Natural killer cell (primary cell): ENCODE results near the gene OR13C5. TPM values are rescaled to one million over a fixed set of nuclear protein-coding genes. Genes with fewer than 3 reads are reported as not detected.
"Not testable (repeated sequence)": the region's sequence is repeated elsewhere in the genome, so short reads cannot be mapped to it uniquely, and the experiment has no call there.

Source experiments
- ATAC-seq, 3 donors: fragments of 150-1000 bp in 2 of 3; fragments of 200-7000 bp in 1 of 3; cut with Tn5 transposase; 1 replicate in 1 of 3; 2 replicates in 2 of 3; pipeline ENCODE4 v1.10.0; 2021; ENCODE audit warnings: mild to moderate bottlenecking in 2 of 3, moderate library complexity in 2 of 3
- DNase-seq, 2 donors: peaks; one replicate each; pipeline versions ENCODE4 v3.0.0 to v3.0.0-alpha.2; 2013 to 2021; ENCODE audit warnings: mixed read lengths in 1 of 2
- H3K27ac ChIP-seq: one replicate; pipeline ENCODE4 v1.5.1; 2013; ENCODE audit warnings: mild to moderate bottlenecking, low read length
- H3K27me3 ChIP-seq: one replicate; pipeline ENCODE4 v1.6.1; 2013; ENCODE audit warnings: low read length; ENCODE audit not compliant: control insufficient read depth, insufficient read depth
- H3K36me3 ChIP-seq: one replicate; pipeline ENCODE4 v1.6.1; 2013; ENCODE audit warnings: low read length; ENCODE audit not compliant: control insufficient read depth, insufficient read depth
- H3K4me1 ChIP-seq: one replicate; pipeline ENCODE4 v1.6.1; 2013; ENCODE audit warnings: low read length; ENCODE audit not compliant: control insufficient read depth, insufficient read depth
- H3K4me3 ChIP-seq: one replicate; pipeline ENCODE4 v1.5.1; 2013; ENCODE audit warnings: low read length
- H3K9me3 ChIP-seq: one replicate; pipeline ENCODE4 v1.6.1; 2013; ENCODE audit warnings: low read length; ENCODE audit not compliant: control insufficient read depth, insufficient read depth
- H3K27ac Mint-ChIP-seq, 2 donors: one replicate each; pipeline ENCODE4 v1.8.0; 2022; ENCODE audit warnings: mild to moderate bottlenecking in 2 of 2, mixed read lengths in 2 of 2, moderate library complexity in 1 of 2
- H3K27me3 Mint-ChIP-seq, 2 donors: one replicate each; pipeline ENCODE4 v1.8.0; 2022; ENCODE audit warnings: low read depth in 2 of 2, mixed read lengths in 2 of 2
- H3K36me3 Mint-ChIP-seq: one replicate; pipeline ENCODE4 v1.8.0; 2022; ENCODE audit warnings: mixed read lengths
- H3K4me1 Mint-ChIP-seq, 2 donors: one replicate each; pipeline ENCODE4 v1.8.0; 2022; ENCODE audit warnings: mixed read lengths in 2 of 2
- H3K4me3 Mint-ChIP-seq: one replicate; pipeline ENCODE4 v1.8.0; 2022; ENCODE audit warnings: mild to moderate bottlenecking, moderate library complexity, mixed read lengths
- H3K9me3 Mint-ChIP-seq, 2 donors: one replicate each; pipeline ENCODE4 v1.8.0; 2022; ENCODE audit warnings: mixed read lengths in 2 of 2
- WGBS: methylation state at CpG from one replicate; pipeline ENCODE4 v1.1.7; 2013; ENCODE audit warnings: missing lambda C conversion rate; ENCODE audit not compliant: insufficient coverage; 5-methylcytosine and 5-hydroxymethylcytosine counted together
- intact Hi-C: fragments of 100-400 bp; cut with micrococcal nuclease; formaldehyde crosslinking; loops from one replicate; pipeline ENCODE4 v1.14.2; 2022
- total RNA-seq, 4 donors: library from RNA; stranded (reverse); fragments of 120-200 nt in 1 of 4; gene quantifications; one replicate each; pipeline versions ENCODE4 v1.2.3 to v1.2.4, GENCODE V29; 2013 to 2022
- TF ChIP-seq, protein P1 (sequence below): fragments of 200-600 bp; IDR thresholded peaks from one replicate; pipeline ENCODE4 v1.8.0; 2022; ENCODE audit warnings: antibody characterized with exemption

Gene OR13C5, protein sequence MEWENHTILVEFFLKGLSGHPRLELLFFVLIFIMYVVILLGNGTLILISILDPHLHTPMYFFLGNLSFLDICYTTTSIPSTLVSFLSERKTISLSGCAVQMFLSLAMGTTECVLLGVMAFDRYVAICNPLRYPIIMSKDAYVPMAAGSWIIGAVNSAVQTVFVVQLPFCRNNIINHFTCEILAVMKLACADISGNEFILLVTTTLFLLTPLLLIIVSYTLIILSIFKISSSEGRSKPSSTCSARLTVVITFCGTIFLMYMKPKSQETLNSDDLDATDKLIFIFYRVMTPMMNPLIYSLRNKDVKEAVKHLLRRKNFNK
- not detected for total RNA-seq
- 0.11 TPM for total RNA-seq (2013)

DNA sequence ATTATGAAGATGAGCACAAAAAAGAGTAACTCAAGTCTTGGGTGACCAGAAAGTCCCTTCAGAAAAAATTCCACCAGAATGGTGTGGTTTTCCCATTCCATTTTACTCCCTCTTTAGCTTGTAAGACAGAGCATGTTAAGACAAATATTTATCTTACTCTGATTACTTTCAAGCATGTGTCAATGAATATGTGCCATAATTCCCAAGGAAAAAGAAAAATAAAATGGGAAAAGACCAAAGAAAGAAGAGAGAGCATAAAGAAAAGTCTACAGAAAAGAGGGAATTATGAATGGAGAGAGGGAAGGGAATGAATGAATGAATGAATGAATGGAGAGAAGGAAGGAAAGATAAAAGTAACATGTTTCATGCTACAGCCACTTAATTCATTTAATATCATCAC lies at the start of gene OR13C5:
TSS of gene OR13C5 (minus strand) at position 101 of the 400 bp plus-strand sequence. CDS start at position 101, 0 bp downstream.
- H3K36me3 Mint-ChIP-seq, ATAC-seq, DNase-seq, H3K27ac ChIP-seq, H3K4me3 Mint-ChIP-seq, H3K27me3 ChIP-seq, H3K9me3 ChIP-seq, H3K4me1 ChIP-seq, H3K9me3 Mint-ChIP-seq, H3K4me3 ChIP-seq, intact Hi-C loops, H3K27ac Mint-ChIP-seq, H3K36me3 ChIP-seq, H3K27me3 Mint-ChIP-seq, H3K4me1 Mint-ChIP-seq: not testable (repeated sequence)

DNA sequence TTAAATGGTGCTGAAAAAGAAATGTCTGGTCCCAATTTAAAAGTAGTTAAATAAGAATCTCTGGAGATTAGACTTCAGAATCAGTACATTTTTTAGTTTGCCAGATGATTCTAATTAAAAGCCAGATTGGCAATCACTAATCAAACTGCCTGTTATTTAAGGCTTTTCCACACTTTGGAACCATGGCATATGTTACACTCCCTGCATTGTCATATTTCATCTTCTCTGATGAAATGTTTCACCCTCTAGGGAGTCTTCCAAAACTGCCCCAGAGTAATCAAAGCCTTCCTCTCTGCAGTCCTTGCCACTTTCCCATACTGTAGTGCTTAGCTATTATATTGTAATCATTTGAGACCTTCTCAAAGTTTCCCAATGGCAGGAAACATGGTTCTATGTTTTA lies 36.2 kb upstream of the OR13C5 start:
- H3K27me3 ChIP-seq, result no peaks in the 10 kb centered on the region
- no peaks in the 10 kb centered on the region for H3K4me1 ChIP-seq
- Mint-ChIP-seq H3K9me3 (peaks cover 4 to 14% of the 10 kb centered on the region in 2 donors), H3K27me3 (no peaks in the 10 kb centered on the region), H3K27ac (no peak overlapping the region), H3K4me3 (no peak overlapping the region), H3K4me1 (no peaks in the 10 kb centered on the region), H3K36me3 (peaks cover 7% of the 10 kb centered on the region)
- no peak overlapping the region for H3K4me3 ChIP-seq
- peaks cover 9% of the 10 kb centered on the region for H3K9me3 ChIP-seq
- no peaks in the 10 kb centered on the region for H3K36me3 ChIP-seq
- intact Hi-C loops, result no loop called here
- no peak overlapping the region for H3K27ac ChIP-seq
- TF ChIP-seq, protein P1, sequence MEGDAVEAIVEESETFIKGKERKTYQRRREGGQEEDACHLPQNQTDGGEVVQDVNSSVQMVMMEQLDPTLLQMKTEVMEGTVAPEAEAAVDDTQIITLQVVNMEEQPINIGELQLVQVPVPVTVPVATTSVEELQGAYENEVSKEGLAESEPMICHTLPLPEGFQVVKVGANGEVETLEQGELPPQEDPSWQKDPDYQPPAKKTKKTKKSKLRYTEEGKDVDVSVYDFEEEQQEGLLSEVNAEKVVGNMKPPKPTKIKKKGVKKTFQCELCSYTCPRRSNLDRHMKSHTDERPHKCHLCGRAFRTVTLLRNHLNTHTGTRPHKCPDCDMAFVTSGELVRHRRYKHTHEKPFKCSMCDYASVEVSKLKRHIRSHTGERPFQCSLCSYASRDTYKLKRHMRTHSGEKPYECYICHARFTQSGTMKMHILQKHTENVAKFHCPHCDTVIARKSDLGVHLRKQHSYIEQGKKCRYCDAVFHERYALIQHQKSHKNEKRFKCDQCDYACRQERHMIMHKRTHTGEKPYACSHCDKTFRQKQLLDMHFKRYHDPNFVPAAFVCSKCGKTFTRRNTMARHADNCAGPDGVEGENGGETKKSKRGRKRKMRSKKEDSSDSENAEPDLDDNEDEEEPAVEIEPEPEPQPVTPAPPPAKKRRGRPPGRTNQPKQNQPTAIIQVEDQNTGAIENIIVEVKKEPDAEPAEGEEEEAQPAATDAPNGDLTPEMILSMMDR, result no peak
- ATAC-seq (no peak), DNase-seq (no peak)

DNA sequence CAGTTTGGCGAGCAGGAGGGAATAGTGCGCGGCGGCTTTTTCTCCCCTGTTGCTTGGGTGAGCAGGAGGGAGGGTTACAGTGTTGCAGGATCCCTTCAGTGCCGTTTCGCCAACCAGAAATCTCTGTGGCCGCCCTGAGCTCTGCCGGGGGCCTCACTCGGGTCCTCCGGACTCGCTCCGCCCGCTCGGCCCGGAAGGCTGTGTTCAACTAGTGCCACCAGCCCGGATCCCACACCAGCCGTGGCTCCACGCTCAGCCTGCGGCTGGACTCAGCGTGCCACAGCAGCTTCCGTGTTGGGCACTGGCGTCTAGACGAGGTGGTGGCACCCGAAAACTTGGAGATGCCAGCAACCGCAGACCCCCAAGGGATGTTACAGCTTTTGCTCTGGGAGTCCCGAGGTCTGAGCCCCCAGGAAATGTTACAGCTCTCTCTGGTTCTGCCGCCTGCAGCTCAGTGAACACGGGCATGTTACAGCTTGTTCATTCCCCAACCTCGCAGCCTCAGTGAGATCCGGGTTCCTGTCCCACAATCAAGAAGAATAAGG lies 34.8 kb upstream of the OR13C5 start:
- H3K4me3 ChIP-seq, result no peak overlapping the region
- ATAC-seq (no peak), DNase-seq (no peak)
- intact Hi-C loops, result no loop called here
- peaks cover 9% of the 10 kb centered on the region for H3K9me3 ChIP-seq
- 94% methylated on average over 30 of the region's 30 CpGs for WGBS
- TF ChIP-seq, protein P1, result no peak
- no peaks in the 10 kb centered on the region for H3K4me1 ChIP-seq
- no peaks in the 10 kb centered on the region for H3K36me3 ChIP-seq
- Mint-ChIP-seq H3K27ac (no peak overlapping the region), H3K36me3 (peaks cover 7% of the 10 kb centered on the region), H3K9me3 (peaks cover 7 to 10% of the 10 kb centered on the region in 2 donors), H3K27me3 (no peaks in the 10 kb centered on the region), H3K4me3 (no peak overlapping the region), H3K4me1 (no peaks in the 10 kb centered on the region)
- no peak overlapping the region for H3K27ac ChIP-seq
- no peaks in the 10 kb centered on the region for H3K27me3 ChIP-seq

DNA sequence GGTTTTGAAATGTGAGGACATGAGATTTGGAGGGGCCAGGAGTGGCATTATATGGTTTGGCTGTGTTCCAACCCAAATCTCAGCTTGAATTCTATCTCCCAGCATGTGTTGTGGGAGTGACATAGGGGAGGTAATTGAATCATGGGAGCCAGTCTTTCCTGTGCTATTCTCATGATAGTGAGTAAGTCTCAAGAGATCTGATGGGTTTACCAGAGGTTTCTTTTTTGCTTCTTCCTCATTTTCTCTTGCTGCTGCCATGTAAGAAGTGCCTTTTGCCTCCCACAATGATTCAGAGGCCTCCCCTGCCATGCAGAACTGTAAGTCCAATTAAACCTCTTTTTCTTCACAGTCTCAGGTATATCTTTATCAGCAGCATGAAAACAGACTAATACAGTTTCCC lies 26.8 kb upstream of the OR13C5 start:
- H3K27me3 ChIP-seq, H3K27me3 Mint-ChIP-seq, ATAC-seq, H3K4me3 Mint-ChIP-seq, H3K27ac Mint-ChIP-seq, intact Hi-C loops, H3K36me3 ChIP-seq, H3K9me3 Mint-ChIP-seq, H3K4me1 ChIP-seq, H3K4me3 ChIP-seq, H3K36me3 Mint-ChIP-seq, H3K27ac ChIP-seq, H3K9me3 ChIP-seq, DNase-seq, H3K4me1 Mint-ChIP-seq: not testable (repeated sequence)
